Trophoblast cell (in vitro differentiated cells and primary cell): Measurements from ENCODE around the gene ATXN1.
A peak's percentile ranks its signal among the peaks of the same experiment; 100 is the strongest.

Experiments used
- DNase-seq, 2 donors: peaks; one replicate each; pipeline ENCODE4 v3.0.0-alpha.2; 2016
- H2AFZ ChIP-seq: 2 replicates; pipeline ENCODE4 v1.6.1; 2013; ENCODE audit warnings: low read length, moderate library complexity, mild to moderate bottlenecking; ENCODE audit not compliant: insufficient read depth, poor library complexity
- H2AK5ac ChIP-seq: 2 replicates; pipeline ENCODE4 v1.6.1; 2013; ENCODE audit warnings: mild to moderate bottlenecking, low read length
- H2BK120ac ChIP-seq: 2 replicates; pipeline ENCODE4 v1.6.1; 2013; ENCODE audit warnings: low read length, mild to moderate bottlenecking, moderate library complexity; ENCODE audit not compliant: insufficient read depth, poor library complexity
- H2BK12ac ChIP-seq: 2 replicates; pipeline ENCODE4 v1.6.1; 2013; ENCODE audit warnings: mild to moderate bottlenecking, low read length, moderate library complexity
- H2BK5ac ChIP-seq: 2 replicates; pipeline ENCODE4 v1.6.1; 2013; ENCODE audit warnings: low read length, low read depth, moderate library complexity, mild to moderate bottlenecking; ENCODE audit not compliant: poor library complexity
- H3K14ac ChIP-seq: 2 replicates; pipeline ENCODE4 v1.6.1; 2013; ENCODE audit warnings: mild to moderate bottlenecking, low read length
- H3K18ac ChIP-seq: 2 replicates; pipeline ENCODE4 v1.6.1; 2013; ENCODE audit warnings: mild to moderate bottlenecking, low read length
- H3K23ac ChIP-seq: 2 replicates; pipeline ENCODE4 v1.6.1; 2013; ENCODE audit warnings: low read length
- H3K27ac ChIP-seq: 2 replicates; pipeline ENCODE4 v1.5.1; 2013; ENCODE audit warnings: low read depth, mild to moderate bottlenecking, inconsistent platforms, low read length, moderate library complexity
- H3K27me3 ChIP-seq: 2 replicates; pipeline ENCODE4 v1.6.1; 2013; ENCODE audit warnings: inconsistent platforms, mild to moderate bottlenecking, low read length, moderate library complexity; ENCODE audit not compliant: insufficient read depth
- H3K36me3 ChIP-seq, 2 experiments: 1 replicate in 1 of 2; 2 replicates in 1 of 2; pipeline ENCODE4 v1.6.1; 2013; ENCODE audit warnings: low read length in 2 of 2, mild to moderate bottlenecking in 2 of 2, moderate library complexity in 1 of 2; ENCODE audit not compliant: insufficient read depth in 2 of 2, control insufficient read depth in 1 of 2
- H3K4ac ChIP-seq: 2 replicates; pipeline ENCODE4 v1.6.1; 2013; ENCODE audit warnings: low read depth, mild to moderate bottlenecking, low read length, moderate library complexity
- H3K4me1 ChIP-seq, 2 experiments: 1 replicate in 1 of 2; 2 replicates in 1 of 2; pipeline ENCODE4 v1.6.1; 2013; ENCODE audit warnings: low read length in 2 of 2, mild to moderate bottlenecking in 2 of 2, moderate library complexity in 1 of 2; ENCODE audit not compliant: insufficient read depth in 2 of 2, control insufficient read depth in 1 of 2
- H3K4me2 ChIP-seq: 2 replicates; pipeline ENCODE4 v1.6.1; 2013; ENCODE audit warnings: inconsistent platforms, mild to moderate bottlenecking, low read length, moderate library complexity
- H3K4me3 ChIP-seq: 2 replicates; pipeline ENCODE4 v1.5.1; 2013; ENCODE audit warnings: mild to moderate bottlenecking, low read depth, low read length, inconsistent platforms
- H3K79me1 ChIP-seq: one replicate; pipeline ENCODE4 v1.6.1; 2013; ENCODE audit warnings: low read length
- H3K79me2 ChIP-seq: 2 replicates; pipeline ENCODE4 v1.6.1; 2013; ENCODE audit warnings: low read length, mild to moderate bottlenecking; ENCODE audit not compliant: control insufficient read depth, insufficient read depth, poor library complexity
- H3K9ac ChIP-seq: 2 replicates; pipeline ENCODE4 v1.6.1; 2013; ENCODE audit warnings: mild to moderate bottlenecking, low read length
- H3K9me3 ChIP-seq: 2 replicates; pipeline ENCODE4 v1.6.1; 2013; ENCODE audit warnings: low read depth, mild to moderate bottlenecking, control low read depth, inconsistent platforms, low read length; ENCODE audit not compliant: insufficient read depth
- H4K12ac ChIP-seq: 2 replicates; pipeline ENCODE4 v1.6.1; 2013; ENCODE audit warnings: low read depth, mild to moderate bottlenecking, low read length, moderate library complexity
- H4K8ac ChIP-seq: 2 replicates; pipeline ENCODE4 v1.6.1; 2013; ENCODE audit warnings: low read depth, mild to moderate bottlenecking, low read length, moderate library complexity
- H4K91ac ChIP-seq: one replicate; pipeline ENCODE4 v1.6.1; 2013; ENCODE audit warnings: low read depth, mild to moderate bottlenecking, low read length, moderate library complexity
- WGBS: extraction: QIAGEN DNeasy Blood & Tissue Kit; methylation state at CpG from one replicate; pipeline ENCODE4 v1.1.7; 2013; ENCODE audit warnings: missing lambda C conversion rate; ENCODE audit not compliant: insufficient read length, insufficient coverage; ENCODE audit errors: extremely low coverage; 5-methylcytosine and 5-hydroxymethylcytosine counted together

ATXN1 gene

DNA sequence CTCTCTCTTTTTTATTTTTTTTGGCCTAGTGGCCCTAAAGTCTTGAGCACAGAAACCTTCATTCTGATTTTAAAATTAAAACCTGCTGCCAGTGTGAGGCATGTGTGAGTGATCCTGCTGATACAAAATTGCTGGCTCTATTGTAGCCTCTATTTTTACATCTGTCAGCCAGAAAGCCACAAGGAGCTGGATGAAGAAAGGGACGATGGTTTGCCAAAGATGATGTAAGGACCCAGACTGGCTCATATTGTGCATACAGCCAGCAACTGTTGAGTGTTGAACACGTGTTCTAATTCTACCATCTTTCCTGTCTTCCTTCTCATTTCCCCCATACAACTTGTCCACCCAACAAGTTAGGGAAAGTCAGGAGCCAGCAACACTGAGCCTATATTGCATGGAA, 40.8 kb upstream of the ATXN1 start:
- Histone ChIP-seq H2AK5ac (no peak overlapping the region), H4K91ac (no peak overlapping the region), H3K23ac (no peak overlapping the region), H3K27ac (no peak overlapping the region), H4K12ac (no peak overlapping the region), H3K4ac (no peak overlapping the region), H2BK120ac (no peak overlapping the region), H3K14ac (no peak overlapping the region), H2BK5ac (no peak overlapping the region), H3K18ac (no peak overlapping the region), H3K4me2 (no peak overlapping the region), H3K4me1 (no peaks in the 10 kb centered on the region), H4K8ac (no peak overlapping the region), H3K79me2 (no peaks in the 10 kb centered on the region), H3K4me3 (no peak overlapping the region), H2BK12ac (no peak overlapping the region), H3K27me3 (no peaks in the 10 kb centered on the region), H3K9ac (no peak overlapping the region), H3K9me3 (no peaks in the 10 kb centered on the region), H3K79me1 (no peaks in the 10 kb centered on the region), H2AFZ (no peak overlapping the region), H3K36me3 (no peaks in the 10 kb centered on the region)
- WGBS: no CpG with 5 or more reads among the region's 2 CpGs
- no peak for DNase-seq

GRCh38 chr6:16800942-16801341, 39.7 kb upstream of the ATXN1 start:
- no peak overlapping the region for H3K14ac ChIP-seq
- no peaks in the 10 kb centered on the region for H3K27me3 ChIP-seq
- H3K4me2 ChIP-seq: no peak overlapping the region
- no peak overlapping the region for H2AFZ ChIP-seq
- H4K12ac ChIP-seq: no peak overlapping the region
- H3K27ac ChIP-seq: no peak overlapping the region
- no peak overlapping the region for H2AK5ac ChIP-seq
- H4K91ac ChIP-seq: no peak overlapping the region
- H3K18ac ChIP-seq: no peak overlapping the region
- H3K4ac ChIP-seq: no peak overlapping the region
- no peak overlapping the region for H3K9ac ChIP-seq
- no peaks in the 10 kb centered on the region for H3K36me3 ChIP-seq
- H2BK12ac ChIP-seq: no peak overlapping the region
- peak in 1 of 2 donors; percentile 38 for DNase-seq
- no peaks in the 10 kb centered on the region for H3K9me3 ChIP-seq
- no peak overlapping the region for H2BK120ac ChIP-seq
- H3K23ac ChIP-seq: no peak overlapping the region
- H3K79me2 ChIP-seq: no peaks in the 10 kb centered on the region
- H2BK5ac ChIP-seq: no peak overlapping the region
- no peak overlapping the region for H4K8ac ChIP-seq
- H3K4me3 ChIP-seq: no peak overlapping the region
- H3K79me1 ChIP-seq: no peaks in the 10 kb centered on the region
- no peaks in the 10 kb centered on the region for H3K4me1 ChIP-seq
- no CpG with 5 or more reads among the region's 2 CpGs for WGBS

- H3K23ac ChIP-seq: no peak overlapping the region
- no peak overlapping the region for H4K91ac ChIP-seq
- H3K9ac ChIP-seq: no peak overlapping the region
- no peaks in the 10 kb centered on the region for H3K27me3 ChIP-seq
- no peak overlapping the region for H4K12ac ChIP-seq
- no peak overlapping the region for H3K4me3 ChIP-seq
- no peak overlapping the region for H4K8ac ChIP-seq
- H2AFZ ChIP-seq: no peak overlapping the region
- H2BK12ac ChIP-seq: no peak overlapping the region
- H2BK120ac ChIP-seq: no peak overlapping the region
- no peak overlapping the region for H3K4me2 ChIP-seq
- H3K79me1 ChIP-seq: no peaks in the 10 kb centered on the region
- no peaks in the 10 kb centered on the region for H3K9me3 ChIP-seq
- WGBS: no CpG with 5 or more reads among the region's 3 CpGs
- DNase-seq: no peak
- H3K14ac ChIP-seq: no peak overlapping the region
- no peaks in the 10 kb centered on the region for H3K79me2 ChIP-seq
- H3K4ac ChIP-seq: no peak overlapping the region
- no peaks in the 10 kb centered on the region for H3K36me3 ChIP-seq
- no peak overlapping the region for H3K27ac ChIP-seq
- no peaks in the 10 kb centered on the region for H3K4me1 ChIP-seq
- H2AK5ac ChIP-seq: no peak overlapping the region
- H3K18ac ChIP-seq: no peak overlapping the region
- H2BK5ac ChIP-seq: no peak overlapping the region
Observed at GRCh38 chr6:16800341-16800740, 39.1 kb upstream of the ATXN1 start.

DNA sequence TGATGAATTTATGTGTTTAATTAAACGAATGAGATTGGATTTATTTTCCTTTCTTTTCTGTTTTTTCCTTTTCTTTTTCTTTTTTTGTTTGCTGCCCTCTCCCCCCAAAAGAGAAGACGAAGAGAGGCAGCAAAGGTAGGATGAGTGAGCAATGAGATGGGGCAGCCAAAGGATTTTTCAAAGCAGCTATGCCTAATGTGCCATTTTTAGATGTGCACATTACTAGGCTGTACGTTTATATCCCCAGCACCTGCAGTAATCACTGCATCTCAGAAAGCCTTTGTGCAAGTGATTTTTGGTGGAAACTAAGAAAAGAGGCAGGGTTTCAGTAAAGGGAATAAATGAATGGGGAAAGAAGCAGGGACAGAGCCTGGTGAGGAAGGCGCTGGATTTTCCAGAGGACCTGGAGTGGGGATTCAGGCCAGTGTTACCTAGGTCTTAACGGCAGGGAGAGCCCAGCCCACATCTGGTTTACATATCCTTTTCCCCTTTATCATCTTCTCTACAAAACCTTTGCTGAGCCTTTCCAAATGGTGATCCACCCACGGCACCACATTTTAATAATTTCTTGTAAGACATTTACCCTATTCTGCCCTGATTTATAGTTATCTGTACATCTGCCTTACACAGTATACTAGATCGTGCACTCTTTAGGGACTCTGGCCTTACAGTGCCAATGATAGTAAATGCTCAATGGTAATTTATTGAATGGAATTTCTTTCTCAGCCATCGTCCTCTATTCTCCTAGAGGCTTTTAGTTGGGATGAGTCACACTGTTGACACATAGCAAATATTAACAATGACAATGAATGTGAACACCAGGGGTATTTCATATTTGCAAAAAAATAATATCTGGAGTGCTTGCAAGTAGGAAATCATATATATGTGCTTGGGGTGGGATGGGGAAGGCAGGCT, 38.3 kb upstream of the ATXN1 start:
- H2BK12ac ChIP-seq: no peak overlapping the region
- H3K23ac ChIP-seq: no peak overlapping the region
- H3K4ac ChIP-seq: no peak overlapping the region
- no peak overlapping the region for H2BK120ac ChIP-seq
- no peak overlapping the region for H3K9ac ChIP-seq
- H3K27ac ChIP-seq: no peak overlapping the region
- H3K14ac ChIP-seq: no peak overlapping the region
- H3K9me3 ChIP-seq: no peaks in the 10 kb centered on the region
- no peak overlapping the region for H3K4me2 ChIP-seq
- no peak overlapping the region for H4K12ac ChIP-seq
- H3K36me3 ChIP-seq: no peaks in the 10 kb centered on the region
- no peak overlapping the region for H3K4me3 ChIP-seq
- DNase-seq: peak in 1 of 2 donors; percentile 3
- no CpG with 5 or more reads among the region's 8 CpGs for WGBS
- H3K4me1 ChIP-seq: no peaks in the 10 kb centered on the region
- H2AK5ac ChIP-seq: no peak overlapping the region
- H3K18ac ChIP-seq: no peak overlapping the region
- no peaks in the 10 kb centered on the region for H3K79me2 ChIP-seq
- no peaks in the 10 kb centered on the region for H3K27me3 ChIP-seq
- no peaks in the 10 kb centered on the region for H3K79me1 ChIP-seq
- no peak overlapping the region for H2BK5ac ChIP-seq
- no peak overlapping the region for H4K91ac ChIP-seq
- H4K8ac ChIP-seq: no peak overlapping the region
- no peak overlapping the region for H2AFZ ChIP-seq
